ENCODE results near the gene CHD6. TPM values are rescaled to one million over a fixed set of nuclear protein-coding genes. Genes with fewer than 3 reads are reported as not detected.

Gene CHD6
- total RNA-seq, 4 donors from 2014 or later = 32.5 to 37.7 (median 35.0) TPM

DNA sequence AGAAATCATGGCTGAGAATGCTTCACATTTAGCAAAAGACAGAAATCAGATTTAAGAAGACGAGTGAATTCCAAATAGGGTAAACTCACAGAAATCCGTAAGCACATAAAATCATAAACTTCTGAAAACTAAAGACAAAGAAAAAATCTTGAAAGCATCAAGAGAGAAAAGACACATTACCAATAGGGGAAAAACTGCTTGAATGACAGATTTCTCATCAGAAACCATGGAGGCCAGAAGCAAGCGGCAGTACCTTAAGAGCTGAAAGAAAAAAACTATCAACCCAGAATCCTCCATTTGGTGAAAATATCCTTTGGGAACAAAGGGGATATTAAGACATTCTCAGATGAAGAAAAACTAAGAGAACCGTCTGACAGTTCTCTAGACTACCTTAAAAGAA lies 185.0 kb downstream of the CHD6 start:
- no peak for TF ChIP-seq POLR2AphosphoS5 (IDR thresholded peaks at IDR 0.05)
- TF ChIP-seq, protein P1, sequence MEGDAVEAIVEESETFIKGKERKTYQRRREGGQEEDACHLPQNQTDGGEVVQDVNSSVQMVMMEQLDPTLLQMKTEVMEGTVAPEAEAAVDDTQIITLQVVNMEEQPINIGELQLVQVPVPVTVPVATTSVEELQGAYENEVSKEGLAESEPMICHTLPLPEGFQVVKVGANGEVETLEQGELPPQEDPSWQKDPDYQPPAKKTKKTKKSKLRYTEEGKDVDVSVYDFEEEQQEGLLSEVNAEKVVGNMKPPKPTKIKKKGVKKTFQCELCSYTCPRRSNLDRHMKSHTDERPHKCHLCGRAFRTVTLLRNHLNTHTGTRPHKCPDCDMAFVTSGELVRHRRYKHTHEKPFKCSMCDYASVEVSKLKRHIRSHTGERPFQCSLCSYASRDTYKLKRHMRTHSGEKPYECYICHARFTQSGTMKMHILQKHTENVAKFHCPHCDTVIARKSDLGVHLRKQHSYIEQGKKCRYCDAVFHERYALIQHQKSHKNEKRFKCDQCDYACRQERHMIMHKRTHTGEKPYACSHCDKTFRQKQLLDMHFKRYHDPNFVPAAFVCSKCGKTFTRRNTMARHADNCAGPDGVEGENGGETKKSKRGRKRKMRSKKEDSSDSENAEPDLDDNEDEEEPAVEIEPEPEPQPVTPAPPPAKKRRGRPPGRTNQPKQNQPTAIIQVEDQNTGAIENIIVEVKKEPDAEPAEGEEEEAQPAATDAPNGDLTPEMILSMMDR (IDR thresholded peaks at IDR 0.05) = no peak
- WGBS = 88% methylated on average over 4 of the region's 4 CpGs
- no peak for DNase-seq (ENCODE audit: extremely low spot score)
- intact Hi-C loops (cut with DNase I) = no loop called here
- Histone ChIP-seq H3K27ac (replicated peaks in 1 of 4) (no peak overlapping the region), H3K36me3 (peaks cover 13 to 64% (median 43%) of the 10 kb centered on the region in 4 donors), H3K4me1 (peaks cover 0 to 22% (median 2%) of the 10 kb centered on the region in 4 donors), H3K4me3 (no peak overlapping the region), H3K27me3 (no peaks in the 10 kb centered on the region), H3K9me3 (no peaks in the 10 kb centered on the region)

DNA sequence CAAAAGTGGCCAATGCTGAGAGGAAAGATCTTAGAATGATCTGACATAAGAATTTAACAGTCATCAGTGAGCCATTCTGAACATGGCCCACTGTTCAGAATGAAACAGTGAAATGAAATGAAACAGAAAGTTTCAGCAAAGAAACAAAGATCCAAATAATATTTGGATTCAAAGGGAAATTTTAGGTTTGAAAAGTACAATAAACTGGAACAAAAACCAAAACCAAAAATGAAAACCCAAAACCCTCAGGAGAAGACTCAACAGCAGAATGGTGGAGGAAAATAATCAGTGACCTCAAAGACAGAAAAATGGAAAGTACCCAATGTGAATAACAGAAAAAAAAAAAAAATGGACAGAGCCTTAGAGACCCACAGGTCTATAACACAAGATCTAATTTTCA lies 185.4 kb downstream of the CHD6 start:
- Histone ChIP-seq H3K36me3 (peaks cover 13 to 64% (median 43%) of the 10 kb centered on the region in 4 donors), H3K27me3 (no peaks in the 10 kb centered on the region), H3K9me3 (no peaks in the 10 kb centered on the region), H3K27ac (replicated peaks in 1 of 4) (no peak overlapping the region), H3K4me1 (peaks cover 0 to 27% (median 3%) of the 10 kb centered on the region in 4 donors), H3K4me3 (no peak overlapping the region)
- no peak for TF ChIP-seq POLR2AphosphoS5 (IDR thresholded peaks at IDR 0.05)
- intact Hi-C loops (cut with DNase I) = no loop called here
- DNase-seq (ENCODE audit: extremely low spot score) = no peak

DNA sequence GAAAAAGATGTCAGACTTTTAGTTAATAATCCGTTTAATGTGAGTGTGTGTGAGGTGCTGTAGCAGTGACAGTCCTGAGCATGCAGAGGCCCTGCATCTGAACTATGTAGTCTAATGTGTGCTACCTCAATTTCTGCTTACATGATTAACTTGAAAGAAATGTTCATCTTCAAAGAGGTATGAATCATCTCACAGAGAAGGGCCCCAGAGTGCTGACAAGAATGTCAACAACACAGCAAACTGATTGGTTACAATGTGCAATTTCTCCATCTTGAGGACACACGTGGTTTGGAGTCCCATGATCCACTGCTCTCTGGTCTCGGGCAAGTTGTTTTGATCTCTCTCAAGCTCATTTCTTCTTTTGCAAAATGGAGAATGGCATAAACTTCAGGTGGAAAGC lies 189.9 kb downstream of the CHD6 start:
- no peaks in the 10 kb centered on the region for H3K27me3 ChIP-seq

DNA sequence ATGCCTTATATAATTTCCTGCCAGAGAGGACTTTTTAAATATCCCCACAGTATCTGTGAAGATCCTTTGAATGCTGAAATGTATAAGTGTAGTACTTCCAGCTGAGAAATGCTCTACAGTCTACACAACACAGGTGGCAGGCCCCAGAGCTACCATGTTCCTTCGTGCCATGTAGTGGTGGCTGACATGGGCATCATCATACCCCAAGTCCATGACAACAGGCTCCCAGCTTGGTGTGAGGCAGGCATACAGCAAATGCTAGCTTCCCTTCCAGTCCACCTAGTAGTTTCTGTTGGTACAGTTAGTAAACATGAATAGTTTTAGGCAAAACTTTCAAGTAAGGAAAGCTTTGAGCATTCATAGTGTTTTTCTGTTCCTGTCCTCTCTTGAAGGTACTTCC lies 190.3 kb downstream of the CHD6 start:
- peaks cover 11 to 55% (median 31%) of the 10 kb centered on the region in 4 donors for H3K36me3 ChIP-seq
- H3K4me3 ChIP-seq = no peak overlapping the region
- peak overlapping the region in 3 of 4 donors; percentile 17 to 70 (median 58) for H3K27ac ChIP-seq (replicated peaks in 1 of 4)
- no peaks in the 10 kb centered on the region for H3K9me3 ChIP-seq
- no peak for DNase-seq (ENCODE audit: extremely low spot score)
- intact Hi-C loops (cut with DNase I) = no loop called here
- no peaks in the 10 kb centered on the region for H3K27me3 ChIP-seq
- TF ChIP-seq POLR2A (IDR thresholded peaks at IDR 0.05; ENCODE audit: low read depth) (no peak), EP300 (IDR thresholded peaks at IDR 0.05) (no peak), POLR2AphosphoS5 (IDR thresholded peaks at IDR 0.05) (no peak)
- TF ChIP-seq, protein P1 (IDR thresholded peaks at IDR 0.05) = no peak
- peaks cover 7 to 58% (median 35%) of the 10 kb centered on the region in 4 donors for H3K4me1 ChIP-seq
- 91% methylated on average over 1 of the region's 1 CpG for WGBS

More for the DNA sequence above, 189.9 kb downstream of the CHD6 start:
- intact Hi-C loops (cut with DNase I) = no loop called here
- Histone ChIP-seq H3K4me1 (peaks cover 7 to 58% (median 35%) of the 10 kb centered on the region in 4 donors), H3K36me3 (peaks cover 7 to 52% (median 28%) of the 10 kb centered on the region in 4 donors), H3K4me3 (no peak overlapping the region), H3K9me3 (no peaks in the 10 kb centered on the region), H3K27ac (replicated peaks in 1 of 4) (no peak overlapping the region)
- TF ChIP-seq EP300 (IDR thresholded peaks at IDR 0.05) (no peak), POLR2A (IDR thresholded peaks at IDR 0.05; ENCODE audit: low read depth) (no peak), POLR2AphosphoS5 (IDR thresholded peaks at IDR 0.05) (no peak)
- TF ChIP-seq, protein P1 (IDR thresholded peaks at IDR 0.05) = no peak
- DNase-seq (ENCODE audit: extremely low spot score) = no peak
- WGBS = 93% methylated on average over 2 of the region's 3 CpGs

DNA sequence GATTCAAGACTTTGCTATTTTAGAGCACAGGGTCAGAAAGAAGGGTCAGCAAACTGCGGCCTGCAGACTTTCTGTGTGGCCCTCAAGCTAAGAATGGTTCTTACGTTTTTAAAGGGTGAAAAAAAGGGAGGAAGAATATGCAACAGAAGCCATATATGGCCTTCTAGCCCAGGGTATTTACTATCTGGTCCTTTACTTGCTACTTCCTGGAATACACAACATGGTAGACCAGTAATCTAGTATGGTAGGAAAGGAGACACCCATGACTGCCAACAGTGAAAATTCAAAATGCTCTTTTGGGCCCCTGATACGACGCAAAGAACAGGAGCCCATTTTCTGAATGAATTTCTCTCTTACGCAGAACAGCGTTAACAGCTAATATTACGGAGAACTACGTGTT lies 191.2 kb downstream of the CHD6 start:
- no peaks in the 10 kb centered on the region for H3K27me3 ChIP-seq
- H3K4me3 ChIP-seq = no peak overlapping the region
- peak overlapping the region; percentile 54 to 70 (median 60) for H3K27ac ChIP-seq (replicated peaks in 1 of 4)
- DNase-seq (ENCODE audit: extremely low spot score) = no peak
- no peak for TF ChIP-seq POLR2AphosphoS5 (IDR thresholded peaks at IDR 0.05)
- TF ChIP-seq, protein P1 (IDR thresholded peaks at IDR 0.05) = no peak
- TF ChIP-seq POLR2A (IDR thresholded peaks at IDR 0.05; ENCODE audit: low read depth) = no peak
- TF ChIP-seq EP300 (IDR thresholded peaks at IDR 0.05) = no peak
- no peaks in the 10 kb centered on the region for H3K9me3 ChIP-seq
- peaks cover 7 to 53% (median 35%) of the 10 kb centered on the region in 4 donors for H3K4me1 ChIP-seq
- peaks cover 20 to 64% (median 40%) of the 10 kb centered on the region in 4 donors for H3K36me3 ChIP-seq
- intact Hi-C loops (cut with DNase I) = no loop called here
- WGBS = 86% methylated on average over 8 of the region's 8 CpGs

All from esophagus muscularis mucosa (tissue), 4 donors.